Keratinocyte (primary cell): ENCODE data around the gene VPS9D1. TPM values are rescaled to one million over a fixed set of nuclear protein-coding genes. Genes with fewer than 3 reads are reported as not detected.

Experiments used
- DNase-seq: peaks from one replicate; pipeline ENCODE4 v3.0.0-alpha.2; 2011; ENCODE audit warnings: low read depth, missing footprints, low spot score
- FAIRE-seq: peaks from 2 replicates; lab custom pipeline; 2011; peaks lifted over from hg19 to GRCh38; lab: Jason Lieb, UNC
- H2AFZ ChIP-seq: 2 replicates; pipeline ENCODE4 v1.6.0; 2012; ENCODE audit warnings: low read length, control low read depth, inconsistent platforms; ENCODE audit not compliant: control insufficient read depth
- H3K27ac ChIP-seq: 2 replicates; pipeline ENCODE4 v1.5.1; 2011; ENCODE audit warnings: low read length; ENCODE audit not compliant: control insufficient read depth, insufficient read depth
- H3K27me3 ChIP-seq: 3 replicates; pipeline ENCODE4 v1.6.0; 2011; ENCODE audit warnings: low read length; ENCODE audit not compliant: control insufficient read depth, insufficient read depth; ENCODE audit errors: extremely low read depth
- H3K36me3 ChIP-seq, 2 experiments: 2 replicates in 1 of 2; 3 replicates in 1 of 2; pipeline ENCODE4 v1.5.1; 2011; ENCODE audit warnings: low read length in 2 of 2, mild to moderate bottlenecking in 1 of 2; ENCODE audit not compliant: control insufficient read depth in 2 of 2, insufficient read depth in 2 of 2; ENCODE audit errors: extremely low read depth in 1 of 2
- H3K4me1 ChIP-seq: 3 replicates; pipeline ENCODE4 v1.5.1; 2011; ENCODE audit warnings: low read length; ENCODE audit not compliant: control insufficient read depth, insufficient read depth; ENCODE audit errors: extremely low read depth
- H3K4me2 ChIP-seq: 3 replicates; pipeline ENCODE4 v1.6.0; 2011; ENCODE audit warnings: low read depth, low read length; ENCODE audit not compliant: control insufficient read depth, insufficient read depth; ENCODE audit errors: extremely low read depth
- H3K4me3 ChIP-seq, 3 experiments: fragments of 200-600 bp in 1 of 3; sonication (generic) in 1 of 3; 2 replicates in 2 of 3; 3 replicates in 1 of 3; pipeline ENCODE4 v1.5.1; 2011 to 2016; ENCODE audit warnings: low read length in 3 of 3, mild to moderate bottlenecking in 3 of 3, control low read depth in 2 of 3, inconsistent platforms in 1 of 3, low read depth in 1 of 3, mixed read lengths in 1 of 3, mixed run types in 1 of 3, moderate library complexity in 1 of 3; ENCODE audit not compliant: control insufficient read depth in 2 of 3, insufficient read depth in 2 of 3; ENCODE audit errors: extremely low read depth in 1 of 3
- H3K79me2 ChIP-seq: 2 replicates; pipeline ENCODE4 v1.6.0; 2012; ENCODE audit warnings: low read length; ENCODE audit not compliant: control insufficient read depth, insufficient read depth
- H3K9ac ChIP-seq: 3 replicates; pipeline ENCODE4 v1.6.0; 2011; ENCODE audit warnings: low read length; ENCODE audit not compliant: control insufficient read depth, insufficient read depth; ENCODE audit errors: extremely low read depth
- H3K9me1 ChIP-seq: 3 replicates; pipeline ENCODE4 v1.6.0; 2011; ENCODE audit warnings: low read length; ENCODE audit not compliant: control insufficient read depth, insufficient read depth; ENCODE audit errors: extremely low read depth
- H3K9me3 ChIP-seq: 2 replicates; pipeline ENCODE4 v1.5.1; 2012; ENCODE audit warnings: low read depth, low read length; ENCODE audit not compliant: control insufficient read depth
- H4K20me1 ChIP-seq: 3 replicates; pipeline ENCODE4 v1.6.0; 2011; ENCODE audit warnings: low read length; ENCODE audit not compliant: control insufficient read depth, insufficient read depth; ENCODE audit errors: extremely low read depth
- EZH2 ChIP-seq: IDR thresholded peaks from one replicate; pipeline ENCODE4 v1.6.1; 2012; ENCODE audit warnings: inconsistent platforms, mild to moderate bottlenecking, low read length, moderate library complexity
- dilution Hi-C: fragments of 300-500 bp; cut with MboI; formaldehyde crosslinking; loops from one replicate; pipeline ENCODE4 v1.7.0; 2020; ENCODE audit warnings: low sequenced_read_pairs; ENCODE audit not compliant: extremely low pct_ligation_motif_present
- polyA plus RNA-seq, 5 experiments: library from polyadenylated mRNA; depleted of rRNA in 3 of 5; stranded (reverse) in 3 of 5; stranded (forward) in 1 of 5; unstranded in 1 of 5; fragments of >200 nt; gene quantifications; 1 replicate in 1 of 5; 2 replicates in 3 of 5; 3 replicates in 1 of 5; pipeline versions ENCODE4 v1.2.1 to v1.2.3, GENCODE V29; 2011 to 2012; ENCODE audit warnings: missing spikeins in 2 of 5, low read depth in 1 of 5, low replicate concordance in 1 of 5
- TF ChIP-seq, protein P1 (sequence below), 3 experiments: IDR thresholded peaks in 1 of 3; conservative IDR thresholded peaks in 1 of 3; optimal IDR thresholded peaks in 1 of 3; 2 replicates in 2 of 3; 3 replicates in 1 of 3; pipeline versions ENCODE3 to v1.5.1; 2011; ENCODE audit warnings: low read length in 3 of 3, mild to moderate bottlenecking in 3 of 3, moderate library complexity in 2 of 3, control low read depth in 1 of 3, inconsistent platforms in 1 of 3; ENCODE audit not compliant: insufficient read depth in 2 of 3; ENCODE audit errors: extremely low read depth in 1 of 3

VPS9D1 gene
- polyA plus RNA-seq, 1 donor (not counting 4 experiments of a cell fraction or from before 2014, with no cell fraction given): 1.6 TPM

DNA sequence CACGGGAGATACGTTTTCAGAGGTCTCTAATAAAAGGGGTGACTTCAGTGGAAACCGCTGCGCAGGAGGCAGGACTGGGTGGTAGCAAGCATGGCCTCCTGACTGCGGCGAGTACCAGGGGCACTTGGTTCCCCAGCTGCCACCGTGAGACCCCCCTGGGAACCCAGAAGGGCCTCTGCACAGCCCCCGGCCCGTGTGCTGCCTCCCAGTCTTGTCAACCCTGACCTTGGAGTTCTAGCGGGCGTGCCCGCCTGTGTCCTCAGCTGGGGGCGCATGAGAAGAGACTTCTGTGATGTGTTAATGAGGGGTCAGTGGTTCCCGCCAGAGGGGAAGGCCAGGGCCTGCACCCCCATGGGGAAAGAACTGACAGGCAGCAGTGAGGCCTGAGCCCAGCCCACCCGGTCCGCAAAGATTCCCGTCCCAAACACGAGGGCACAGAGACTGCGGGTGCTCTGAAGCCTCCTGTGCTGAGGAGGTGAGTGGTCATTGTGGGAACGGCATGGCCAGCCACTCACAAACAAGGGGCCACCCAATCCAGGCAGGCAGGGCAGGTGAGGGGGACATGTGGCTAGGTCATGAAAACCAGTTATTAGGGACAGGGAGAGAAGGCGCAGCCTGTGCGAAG is 10.0 kb upstream of the VPS9D1 start:
- Histone ChIP-seq H4K20me1 (no peaks in the 10 kb centered on the region), H3K4me1 (no peaks in the 10 kb centered on the region), H3K4me3 (no peak overlapping the region), H3K79me2 (peaks cover 2% of the 10 kb centered on the region), H3K9me3 (no peaks in the 10 kb centered on the region), H3K36me3 (peaks cover 44 to 46% of the 10 kb centered on the region in 2 experiments), H3K27ac (no peak overlapping the region), H3K4me2 (no peak overlapping the region), H3K9ac (no peak overlapping the region), H3K27me3 (no peaks in the 10 kb centered on the region), H2AFZ (no peak overlapping the region), H3K9me1 (no peaks in the 10 kb centered on the region)
- no peak for DNase-seq
- TF ChIP-seq, protein P1, sequence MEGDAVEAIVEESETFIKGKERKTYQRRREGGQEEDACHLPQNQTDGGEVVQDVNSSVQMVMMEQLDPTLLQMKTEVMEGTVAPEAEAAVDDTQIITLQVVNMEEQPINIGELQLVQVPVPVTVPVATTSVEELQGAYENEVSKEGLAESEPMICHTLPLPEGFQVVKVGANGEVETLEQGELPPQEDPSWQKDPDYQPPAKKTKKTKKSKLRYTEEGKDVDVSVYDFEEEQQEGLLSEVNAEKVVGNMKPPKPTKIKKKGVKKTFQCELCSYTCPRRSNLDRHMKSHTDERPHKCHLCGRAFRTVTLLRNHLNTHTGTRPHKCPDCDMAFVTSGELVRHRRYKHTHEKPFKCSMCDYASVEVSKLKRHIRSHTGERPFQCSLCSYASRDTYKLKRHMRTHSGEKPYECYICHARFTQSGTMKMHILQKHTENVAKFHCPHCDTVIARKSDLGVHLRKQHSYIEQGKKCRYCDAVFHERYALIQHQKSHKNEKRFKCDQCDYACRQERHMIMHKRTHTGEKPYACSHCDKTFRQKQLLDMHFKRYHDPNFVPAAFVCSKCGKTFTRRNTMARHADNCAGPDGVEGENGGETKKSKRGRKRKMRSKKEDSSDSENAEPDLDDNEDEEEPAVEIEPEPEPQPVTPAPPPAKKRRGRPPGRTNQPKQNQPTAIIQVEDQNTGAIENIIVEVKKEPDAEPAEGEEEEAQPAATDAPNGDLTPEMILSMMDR (optimal IDR thresholded peaks at IDR 0.05 in 1 of 3, IDR thresholded peaks at IDR 0.05 in 1 of 3, conservative IDR thresholded peaks at IDR 0.05 in 1 of 3; ENCODE audit: extremely low read depth in 1 of 3, insufficient read depth in 2 of 3, low read length in 3 of 3): no peak
- TF ChIP-seq EZH2: no peak
- FAIRE-seq: no peak
- dilution Hi-C loops: no loop called here

DNA sequence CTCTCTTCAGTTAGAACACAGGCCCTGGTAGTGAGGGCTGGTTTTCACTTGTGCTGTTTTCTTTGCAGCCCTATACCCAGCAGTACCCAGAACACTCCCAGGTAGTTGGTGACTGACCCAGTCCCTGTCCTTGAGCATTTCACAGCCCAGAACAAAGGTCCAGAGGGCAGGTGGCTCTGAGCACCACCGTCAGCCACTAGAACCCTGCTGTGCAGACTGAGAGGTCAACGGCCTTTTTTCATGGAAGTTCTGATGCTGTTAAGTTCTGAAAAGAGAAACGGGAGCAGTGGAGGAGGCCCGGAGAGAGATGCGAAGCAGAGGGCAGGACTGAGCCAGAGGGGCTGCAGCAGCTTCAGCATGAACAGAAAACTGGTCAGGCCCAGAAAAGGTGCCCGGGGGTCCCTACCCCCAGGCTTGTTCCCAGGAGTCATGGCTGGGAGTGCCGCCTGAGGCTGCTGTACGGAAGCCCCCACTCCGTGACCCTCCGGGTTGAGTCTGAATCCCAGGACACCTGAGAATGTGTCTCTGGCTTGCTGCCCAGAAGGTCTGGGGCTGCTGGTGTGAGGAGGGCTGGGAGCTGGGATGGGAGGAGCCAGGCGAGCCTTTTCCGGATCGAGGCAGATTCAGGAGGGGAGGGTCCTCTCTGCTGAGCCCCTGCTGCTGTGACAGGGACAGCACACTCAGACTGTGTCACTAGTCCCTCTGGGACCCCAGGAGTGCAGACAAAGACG is 9.3 kb upstream of the VPS9D1 start:
- no peaks in the 10 kb centered on the region for H3K27me3 ChIP-seq
- H3K9me1 ChIP-seq: no peaks in the 10 kb centered on the region
- H3K4me3 ChIP-seq: no peak overlapping the region
- no peak for DNase-seq
- no peak for TF ChIP-seq EZH2
- TF ChIP-seq, protein P1 (optimal IDR thresholded peaks at IDR 0.05 in 1 of 3, IDR thresholded peaks at IDR 0.05 in 1 of 3, conservative IDR thresholded peaks at IDR 0.05 in 1 of 3; ENCODE audit: extremely low read depth in 1 of 3, insufficient read depth in 2 of 3, low read length in 3 of 3): no peak
- no peaks in the 10 kb centered on the region for H3K4me1 ChIP-seq
- H3K9me3 ChIP-seq: no peaks in the 10 kb centered on the region
- H3K27ac ChIP-seq: no peak overlapping the region
- peaks cover 40% of the 10 kb centered on the region in 2 experiments for H3K36me3 ChIP-seq
- H2AFZ ChIP-seq: no peak overlapping the region
- H3K4me2 ChIP-seq: no peak overlapping the region
- no peak overlapping the region for H3K9ac ChIP-seq
- FAIRE-seq: no peak
- dilution Hi-C loops: no loop called here
- H3K79me2 ChIP-seq: peaks cover 2% of the 10 kb centered on the region
- H4K20me1 ChIP-seq: no peaks in the 10 kb centered on the region
